Suppressor macrophage treated with lipopolysaccharide for 1 hour (primary cell): Measurements from ENCODE around the gene ALDH1L1.
A peak's percentile ranks its signal among the peaks of the same experiment; 100 is the strongest.

Experiments used
- DNase-seq, 3 donors: peaks; one replicate each; pipeline ENCODE4 v3.0.0-alpha.2; 2020 to 2022

ALDH1L1 gene

GRCh38 chr3:126180477-126181397 lies at the start of gene ALDH1L1:
Gene ALDH1L1, minus strand, starts transcription at chr3:126180586. Its CDS starts 19,607 bp downstream, at chr3:126160979.
- DNase-seq, result no peak

GRCh38 chr3:126226374-126226773 lies 46.0 kb upstream of the ALDH1L1 start:
- no peak for DNase-seq

DNA sequence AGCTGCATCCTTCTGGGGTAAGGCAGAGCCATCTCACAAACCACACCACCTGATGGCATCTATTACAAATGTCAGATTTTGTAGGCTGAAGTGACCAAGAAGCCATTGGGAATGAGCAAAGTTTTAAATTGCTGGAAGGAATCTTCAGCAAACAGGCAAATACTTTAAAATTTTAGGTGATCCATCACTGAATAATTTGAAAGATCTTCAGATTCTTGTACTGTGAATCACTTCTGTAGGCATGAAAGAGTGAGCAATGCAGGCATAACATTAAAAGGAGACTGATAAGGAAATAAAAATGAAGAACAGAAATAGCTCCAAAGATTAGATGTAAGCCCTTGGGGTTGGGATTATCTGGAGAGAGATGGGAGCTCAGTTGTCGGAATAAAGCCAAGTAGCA lies 36.0 kb upstream of the ALDH1L1 start:
- no peak for DNase-seq

GRCh38 chr3:126213379-126214028 lies 33.1 kb upstream of the ALDH1L1 start:
- no peak for DNase-seq

DNA sequence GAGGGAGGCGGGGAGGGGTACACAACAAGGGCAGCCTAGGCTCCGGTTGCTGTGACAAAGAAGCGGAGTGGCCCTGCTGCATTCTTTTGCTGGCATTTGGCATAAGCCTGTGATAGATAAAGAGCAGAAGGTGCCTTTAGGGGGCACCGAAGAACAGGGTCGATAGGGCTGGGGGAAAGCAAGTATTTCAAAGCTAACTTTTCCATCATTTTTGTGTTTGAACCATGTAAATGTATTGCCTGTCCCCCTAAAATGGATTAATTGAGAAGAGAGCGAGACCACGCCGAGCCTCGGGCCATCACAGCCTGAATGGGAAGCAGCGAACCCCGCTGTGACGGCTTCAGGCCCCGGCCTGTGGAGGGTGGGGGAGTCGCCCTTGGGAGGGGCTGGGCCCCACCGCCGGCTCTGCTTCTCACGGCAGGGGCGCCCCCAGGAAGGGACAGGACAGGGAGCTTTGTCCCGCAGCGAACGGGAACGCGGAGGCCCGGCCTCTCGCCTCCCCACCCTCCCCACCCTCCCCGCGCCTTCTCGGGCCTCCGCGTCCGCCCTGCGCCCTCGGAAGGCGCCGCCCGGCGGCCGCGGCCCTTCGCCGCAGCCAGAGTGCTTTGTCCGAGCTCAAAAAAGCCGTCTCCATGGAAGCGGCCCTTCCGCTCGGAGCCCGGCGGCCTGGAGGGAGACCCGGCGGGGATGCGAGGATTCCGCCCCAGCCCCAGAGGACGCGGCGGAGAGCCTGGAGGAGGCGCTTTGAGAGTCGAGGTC lies 32.4 kb upstream of the ALDH1L1 start:
- peak; percentile 25 to 53 (median 36) for DNase-seq

DNA sequence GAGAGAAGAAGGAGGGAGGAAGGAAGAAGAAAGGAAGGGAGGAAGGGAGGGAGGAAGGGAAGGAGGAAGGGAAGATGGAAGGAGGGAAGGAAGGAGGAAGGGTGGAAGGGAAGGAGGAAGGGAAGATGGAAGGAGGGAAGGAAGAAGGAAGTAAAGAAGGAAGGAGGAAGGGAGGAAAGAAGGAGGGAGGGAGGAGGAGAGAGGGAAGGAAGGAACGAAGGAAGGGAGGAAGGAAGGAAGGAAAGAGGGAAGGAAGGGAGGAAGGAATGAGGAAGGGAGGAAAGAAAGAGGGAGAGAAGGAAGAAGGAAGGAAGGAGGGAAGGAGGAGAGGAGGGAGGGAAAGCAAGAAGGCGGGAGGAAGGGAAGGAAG lies 31.8 kb upstream of the ALDH1L1 start:
- no peak for DNase-seq

DNA sequence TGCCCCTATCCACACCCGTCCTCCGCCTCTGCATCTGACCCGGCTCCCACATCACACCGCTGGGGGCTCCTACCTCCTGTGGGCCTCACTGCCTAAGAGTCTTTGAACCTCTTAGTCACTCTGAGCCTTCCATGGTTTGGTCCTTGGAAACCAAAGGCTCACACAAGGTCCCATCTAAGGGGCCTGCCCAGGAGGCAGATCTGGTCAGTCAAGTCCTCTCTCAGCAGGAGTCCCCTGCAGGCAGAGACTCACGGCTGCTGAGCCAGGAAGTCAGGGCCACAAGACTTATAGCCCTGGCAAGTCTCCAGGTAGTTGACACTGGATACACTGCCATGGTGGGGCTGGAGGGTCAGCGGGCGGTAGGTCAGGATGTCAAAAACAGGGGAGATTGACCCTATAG lies 31.2 kb upstream of the ALDH1L1 start:
- DNase-seq, result no peak

DNA sequence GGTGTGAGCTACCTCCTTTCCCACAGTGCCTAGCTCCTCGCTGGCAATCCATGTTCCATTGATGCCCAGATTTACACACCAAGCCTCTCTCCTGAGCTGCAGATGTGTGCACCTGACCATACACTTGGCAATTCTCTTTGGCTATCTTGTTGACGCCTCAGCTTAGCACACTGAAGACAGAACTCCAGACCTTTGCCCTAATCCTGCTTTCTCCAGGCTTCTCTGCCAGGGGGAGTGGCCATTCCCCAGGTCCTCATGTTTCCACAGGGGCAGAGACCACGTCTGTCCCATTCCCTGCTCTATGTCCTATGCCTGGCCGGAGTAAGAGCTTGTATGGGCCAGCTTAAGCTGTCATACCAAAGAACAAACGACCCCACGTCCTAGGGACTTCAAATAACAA lies 30.2 kb upstream of the ALDH1L1 start:
- no peak for DNase-seq

DNA sequence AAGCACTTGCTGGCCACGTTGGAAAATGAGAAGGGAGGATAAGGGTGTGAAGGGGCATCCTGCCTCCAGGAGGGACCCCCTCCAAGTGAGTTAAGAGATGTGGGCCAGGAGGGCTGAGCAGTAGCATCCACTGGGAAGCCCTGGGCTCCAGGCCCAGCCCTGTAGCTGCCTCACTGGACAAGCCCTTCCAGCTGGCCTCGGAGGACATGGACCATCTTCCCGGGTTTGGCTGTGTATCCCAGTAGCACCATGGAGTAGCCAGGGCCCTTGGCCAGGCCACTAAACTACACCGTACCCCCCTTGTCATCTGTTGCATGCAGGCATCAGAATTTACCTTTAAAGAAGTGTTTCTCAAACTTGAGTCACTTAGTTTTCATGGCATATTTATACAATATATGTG lies 29.4 kb upstream of the ALDH1L1 start:
- no peak for DNase-seq

DNA sequence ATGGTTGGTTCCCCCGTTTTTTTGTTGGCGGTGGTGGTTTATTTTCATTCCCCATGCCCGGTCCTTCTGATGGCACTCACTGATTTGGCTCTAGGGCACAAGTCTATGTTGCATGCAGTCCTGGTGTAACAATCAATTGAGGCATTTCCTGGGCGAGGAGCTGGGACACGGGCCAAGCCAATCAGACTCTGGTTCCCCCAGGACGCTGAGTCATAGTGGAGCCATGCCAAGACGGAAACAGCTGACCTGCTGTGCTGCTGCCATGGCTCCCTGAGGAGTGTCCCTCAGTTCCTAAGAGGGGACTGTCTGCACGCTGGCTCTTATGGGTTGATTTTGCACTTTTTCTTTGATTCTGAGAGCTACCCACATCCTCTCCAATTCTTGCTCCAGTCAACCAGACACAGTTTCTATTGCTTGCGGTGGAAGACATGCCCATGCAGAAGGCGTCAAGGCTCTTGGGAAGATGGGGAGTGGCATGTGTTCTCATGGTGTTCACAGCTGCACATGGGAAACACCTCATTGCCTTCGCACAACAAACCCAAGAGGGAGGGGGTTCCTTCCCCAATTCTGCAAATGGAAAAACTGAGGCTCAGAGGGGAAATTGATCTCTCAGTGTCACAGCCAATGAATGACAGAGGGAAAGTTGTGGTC lies 28.3 kb upstream of the ALDH1L1 start:
- peak; percentile 58 to 70 (median 68) for DNase-seq

- DNase-seq, result no peak
Measured at GRCh38 chr3:126208182-126208581, 27.8 kb upstream of the ALDH1L1 start.

- DNase-seq, result no peak
Measured at GRCh38 chr3:126207166-126207565, 26.8 kb upstream of the ALDH1L1 start.

- DNase-seq, result no peak
Measured at GRCh38 chr3:126205717-126206655, 25.6 kb upstream of the ALDH1L1 start.

GRCh38 chr3:126202680-126203079 lies 22.3 kb upstream of the ALDH1L1 start:
- no peak for DNase-seq

DNA sequence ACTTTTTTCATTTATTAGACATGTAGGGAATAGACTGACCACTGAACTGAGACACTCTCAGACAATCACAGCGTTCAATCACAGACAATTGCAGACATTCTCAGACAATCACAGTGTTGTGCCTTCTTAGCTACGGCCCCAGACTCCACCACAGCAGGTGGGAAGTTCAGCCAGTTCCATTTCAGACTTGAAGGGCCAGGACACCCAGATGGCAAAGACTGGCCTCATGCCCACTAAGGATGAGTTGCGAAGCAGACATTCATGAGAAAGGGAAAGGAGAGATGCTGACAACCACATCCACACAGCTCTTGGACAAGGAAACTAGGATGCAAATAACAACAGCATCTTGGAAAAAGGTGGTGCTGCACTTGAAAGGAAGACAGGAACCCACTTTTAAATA lies 21.9 kb upstream of the ALDH1L1 start:
- DNase-seq, result no peak

DNA sequence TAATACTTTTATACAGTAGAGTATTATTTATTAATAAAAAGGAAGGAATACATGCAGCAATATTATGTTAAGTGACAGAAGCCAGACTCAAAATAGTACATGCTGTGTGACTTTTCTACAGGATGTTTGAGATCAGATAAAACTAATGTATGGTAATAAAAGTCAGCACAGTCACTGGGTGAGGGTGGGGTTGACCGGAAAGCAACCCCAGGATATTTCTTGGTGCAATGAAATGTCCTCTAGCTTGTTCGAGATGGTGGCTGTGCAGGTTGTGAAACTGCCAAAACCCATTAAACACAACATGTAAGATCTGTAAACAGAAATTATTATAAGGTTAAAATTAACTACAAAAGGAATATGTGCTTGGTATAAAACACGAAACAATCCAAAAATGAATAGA lies 20.8 kb upstream of the ALDH1L1 start:
- no peak for DNase-seq

DNA sequence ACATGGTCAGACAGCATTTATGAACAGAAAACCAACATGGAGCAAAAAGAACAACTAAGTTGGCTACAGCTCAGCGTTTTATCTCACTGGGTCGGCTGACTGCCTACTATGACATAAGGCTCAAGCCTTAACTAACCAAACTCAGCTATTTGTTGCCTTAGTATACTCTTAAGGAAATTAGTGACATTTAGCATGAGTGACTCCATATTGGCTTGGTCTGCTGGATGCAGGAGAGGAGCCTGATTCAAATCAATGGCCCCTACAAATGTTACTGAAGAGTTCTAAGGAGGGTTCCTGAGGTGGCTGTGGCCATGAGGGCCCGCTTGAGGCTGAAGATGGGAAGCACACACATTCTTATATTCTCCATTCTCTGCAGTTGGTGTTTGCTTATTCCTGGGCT lies 20.1 kb upstream of the ALDH1L1 start:
- no peak for DNase-seq

- no peak for DNase-seq
Measured at GRCh38 chr3:126199256-126199655, 18.9 kb upstream of the ALDH1L1 start.

GRCh38 chr3:126197854-126198584 lies 17.6 kb upstream of the ALDH1L1 start:
- peak; percentile 53 to 66 (median 62) for DNase-seq

DNA sequence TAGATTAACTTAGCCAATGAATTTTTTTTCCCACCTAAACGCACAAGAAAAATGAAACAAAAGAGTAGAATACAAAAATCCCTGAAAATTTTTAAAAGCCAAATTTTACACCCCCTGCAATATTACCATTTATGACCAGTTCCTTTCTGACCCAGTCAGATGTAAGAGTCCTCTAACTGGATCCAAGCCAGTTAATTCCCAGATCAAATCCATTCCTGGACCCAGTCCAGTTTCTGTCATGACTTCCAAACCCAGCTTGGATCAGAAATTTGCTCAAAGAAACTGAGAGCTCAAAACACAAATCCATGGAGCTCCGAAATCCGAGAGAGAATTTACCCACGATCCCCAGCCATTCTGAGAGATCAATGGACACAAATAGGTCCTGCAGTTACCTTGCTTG lies 17.0 kb upstream of the ALDH1L1 start:
- no peak for DNase-seq

- DNase-seq, result no peak
Measured at GRCh38 chr3:126194713-126195305, 14.4 kb upstream of the ALDH1L1 start.
